OCI-LY3 (cell line): ENCODE results near the gene ERC2.

Source experiments
- H2AFZ ChIP-seq: fragments of 200-600, 300-600 bp; shearing (Covaris generic); 2 replicates; pipeline ENCODE4 v1.6.0; 2014; ENCODE audit warnings: antibody characterized with exemption, low read depth, low read length
- H3K27ac ChIP-seq: fragments of 200-600, 300-600 bp; sonication (generic); 2 replicates; pipeline ENCODE4 v1.5.1; 2014; ENCODE audit warnings: mild to moderate bottlenecking, low read length, moderate library complexity, mixed read lengths
- H3K27me3 ChIP-seq: fragments of 200-600, 300-600 bp; sonication (generic); 2 replicates; pipeline ENCODE4 v1.6.1; 2014; ENCODE audit warnings: low read depth, low read length, mixed read lengths
- H3K36me3 ChIP-seq: fragments of 200-600, 300-600 bp; sonication (generic); replicated peaks from 2 replicates; pipeline ENCODE3; 2014; ENCODE audit warnings: low read depth, low read length, mixed read lengths
- H3K4me1 ChIP-seq: fragments of 300-600, 200-600 bp; sonication (generic); 2 replicates; pipeline ENCODE4 v1.6.1; 2014; ENCODE audit warnings: low read length, mixed read lengths
- H3K4me2 ChIP-seq: fragments of 200-600, 300-600 bp; sonication (generic); 2 replicates; pipeline ENCODE4 v1.6.1; 2014; ENCODE audit warnings: low read length, mixed read lengths
- H3K4me3 ChIP-seq: fragments of 300-600, 200-600 bp; sonication (generic); 2 replicates; pipeline ENCODE4 v1.5.1; 2014; ENCODE audit warnings: antibody characterized with exemption, mild to moderate bottlenecking, low read length, moderate library complexity
- H3K79me2 ChIP-seq: fragments of 300-600, 200-600 bp; shearing (Covaris generic); 2 replicates; pipeline ENCODE4 v1.6.1; 2014; ENCODE audit warnings: mild to moderate bottlenecking, low read length, mixed read lengths
- H3K9ac ChIP-seq: fragments of 300-600, 200-600 bp; shearing (Covaris generic); 2 replicates; pipeline ENCODE4 v1.6.0; 2014; ENCODE audit warnings: mild to moderate bottlenecking, low read length, moderate library complexity
- H3K9me3 ChIP-seq: fragments of 200-600, 300-600 bp; shearing (Covaris generic); 2 replicates; pipeline ENCODE4 v1.6.1; 2014; ENCODE audit warnings: low read length, mixed read lengths; ENCODE audit not compliant: insufficient read depth
- H4K20me1 ChIP-seq: fragments of 200-600, 300-600 bp; sonication (generic); 2 replicates; pipeline ENCODE4 v1.6.1; 2016; ENCODE audit warnings: low read length, mixed read lengths; ENCODE audit not compliant: insufficient read depth
- EZH2phosphoT487 ChIP-seq: fragments of 200-600 bp; shearing (Covaris generic); IDR thresholded peaks from 2 replicates; pipeline ENCODE4 v1.6.1; 2018; ENCODE audit warnings: antibody characterized with exemption, mixed run types, low read depth
- TF ChIP-seq, protein P1 (sequence below): fragments of 200-600, 300-600 bp; sonication (generic); IDR thresholded peaks from 2 replicates; pipeline ENCODE4 v1.5.1; 2014; ENCODE audit warnings: antibody characterized with exemption, low read length, low read depth

The ERC2 gene

DNA sequence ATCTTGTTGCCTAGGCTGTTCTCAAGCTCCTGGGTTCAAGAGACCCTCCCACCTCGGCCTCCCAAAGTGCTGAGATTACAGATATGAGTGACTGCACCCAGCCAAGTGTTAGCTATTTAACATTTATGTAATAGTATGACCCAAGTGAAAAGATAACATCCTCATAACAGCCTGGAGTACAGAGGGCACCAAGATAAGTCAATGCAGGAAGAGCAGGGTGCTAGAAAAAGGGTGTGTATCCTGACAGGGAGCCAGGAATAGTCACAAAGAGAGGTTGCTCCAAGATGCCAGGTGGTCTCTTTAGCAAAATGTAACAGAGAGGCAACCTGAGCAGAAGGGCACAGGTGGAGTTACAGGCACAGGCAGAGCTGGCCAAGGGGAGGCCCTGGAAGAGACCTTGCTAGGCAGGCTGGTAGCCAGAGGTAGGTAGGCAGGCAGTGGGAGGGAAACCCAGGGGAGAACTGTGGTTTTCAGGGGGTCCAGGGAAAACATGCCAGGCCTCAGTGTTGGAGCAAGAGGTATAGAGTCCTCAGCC, 277.4 kb downstream of the ERC2 start:
- Histone ChIP-seq H3K9ac (no peak overlapping the region), H3K27ac (no peak overlapping the region), H3K9me3 (no peaks in the 10 kb centered on the region), H4K20me1 (no peaks in the 10 kb centered on the region), H3K79me2 (no peaks in the 10 kb centered on the region), H3K4me1 (no peaks in the 10 kb centered on the region), H3K4me2 (no peak overlapping the region), H2AFZ (no peak overlapping the region), H3K36me3 (no peaks in the 10 kb centered on the region), H3K27me3 (no peaks in the 10 kb centered on the region; the same call in 1 of the 2 replicates), H3K4me3 (no peak overlapping the region)
- TF ChIP-seq EZH2phosphoT487: no peak

- Histone ChIP-seq H3K27me3 (no peaks in the 10 kb centered on the region; the same call in 1 of the 2 replicates), H3K79me2 (no peaks in the 10 kb centered on the region), H3K4me2 (no peak overlapping the region), H3K4me3 (no peak overlapping the region), H4K20me1 (no peaks in the 10 kb centered on the region), H3K27ac (no peak overlapping the region), H3K4me1 (no peaks in the 10 kb centered on the region), H2AFZ (no peak overlapping the region), H3K36me3 (no peaks in the 10 kb centered on the region), H3K9me3 (no peaks in the 10 kb centered on the region), H3K9ac (no peak overlapping the region)
- no peak for TF ChIP-seq EZH2phosphoT487
- TF ChIP-seq, protein P1, sequence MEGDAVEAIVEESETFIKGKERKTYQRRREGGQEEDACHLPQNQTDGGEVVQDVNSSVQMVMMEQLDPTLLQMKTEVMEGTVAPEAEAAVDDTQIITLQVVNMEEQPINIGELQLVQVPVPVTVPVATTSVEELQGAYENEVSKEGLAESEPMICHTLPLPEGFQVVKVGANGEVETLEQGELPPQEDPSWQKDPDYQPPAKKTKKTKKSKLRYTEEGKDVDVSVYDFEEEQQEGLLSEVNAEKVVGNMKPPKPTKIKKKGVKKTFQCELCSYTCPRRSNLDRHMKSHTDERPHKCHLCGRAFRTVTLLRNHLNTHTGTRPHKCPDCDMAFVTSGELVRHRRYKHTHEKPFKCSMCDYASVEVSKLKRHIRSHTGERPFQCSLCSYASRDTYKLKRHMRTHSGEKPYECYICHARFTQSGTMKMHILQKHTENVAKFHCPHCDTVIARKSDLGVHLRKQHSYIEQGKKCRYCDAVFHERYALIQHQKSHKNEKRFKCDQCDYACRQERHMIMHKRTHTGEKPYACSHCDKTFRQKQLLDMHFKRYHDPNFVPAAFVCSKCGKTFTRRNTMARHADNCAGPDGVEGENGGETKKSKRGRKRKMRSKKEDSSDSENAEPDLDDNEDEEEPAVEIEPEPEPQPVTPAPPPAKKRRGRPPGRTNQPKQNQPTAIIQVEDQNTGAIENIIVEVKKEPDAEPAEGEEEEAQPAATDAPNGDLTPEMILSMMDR: no peak
Observed at GRCh38 chr3:56190130-56190529, 278.1 kb downstream of the ERC2 start.

GRCh38 chr3:56189536-56189935, 278.7 kb downstream of the ERC2 start:
- TF ChIP-seq, protein P1: no peak
- no peak for TF ChIP-seq EZH2phosphoT487
- Histone ChIP-seq H3K27me3 (no peaks in the 10 kb centered on the region; the same call in 1 of the 2 replicates), H3K9ac (no peak overlapping the region), H3K27ac (no peak overlapping the region), H3K79me2 (no peaks in the 10 kb centered on the region), H4K20me1 (no peaks in the 10 kb centered on the region), H3K36me3 (no peaks in the 10 kb centered on the region), H3K9me3 (no peaks in the 10 kb centered on the region), H3K4me1 (no peaks in the 10 kb centered on the region), H3K4me3 (no peak overlapping the region), H2AFZ (no peak overlapping the region), H3K4me2 (no peak overlapping the region)

DNA sequence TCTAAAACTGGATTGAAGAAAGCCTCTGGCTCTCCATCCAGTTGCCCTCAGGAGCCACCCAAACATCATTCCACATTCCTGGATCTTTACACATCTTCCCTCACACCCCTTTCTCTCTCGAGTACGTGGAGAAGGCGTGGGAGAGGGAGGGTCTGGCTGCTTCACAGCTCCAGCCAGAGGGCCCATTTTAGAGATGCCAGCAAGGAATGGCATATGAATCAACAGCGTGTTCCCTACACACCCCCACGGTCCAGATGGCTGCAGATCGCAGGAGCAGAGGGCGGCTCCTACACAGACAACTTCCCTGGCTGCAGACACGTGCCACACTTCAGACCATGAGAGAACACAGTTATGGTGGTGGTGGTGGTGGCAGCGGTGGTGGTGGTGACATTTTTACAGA, 280.1 kb downstream of the ERC2 start:
- Histone ChIP-seq H3K4me3 (no peak overlapping the region), H3K27ac (no peak overlapping the region), H3K9me3 (no peaks in the 10 kb centered on the region), H2AFZ (no peak overlapping the region), H3K27me3 (no peaks in the 10 kb centered on the region; the same call in 1 of the 2 replicates), H3K4me2 (no peak overlapping the region), H4K20me1 (no peaks in the 10 kb centered on the region), H3K79me2 (no peaks in the 10 kb centered on the region), H3K9ac (no peak overlapping the region), H3K36me3 (no peaks in the 10 kb centered on the region), H3K4me1 (no peaks in the 10 kb centered on the region)
- TF ChIP-seq, protein P1: no peak
- TF ChIP-seq EZH2phosphoT487: no peak

- no peak overlapping the region for H2AFZ ChIP-seq
- H3K9ac ChIP-seq: no peak overlapping the region
- no peak overlapping the region for H3K27ac ChIP-seq
- no peaks in the 10 kb centered on the region for H3K4me1 ChIP-seq
- no peak overlapping the region for H3K4me3 ChIP-seq
- no peaks in the 10 kb centered on the region for H3K79me2 ChIP-seq
- no peak overlapping the region for H3K4me2 ChIP-seq
- TF ChIP-seq, protein P1: no peak
- no peak for TF ChIP-seq EZH2phosphoT487
- no peaks in the 10 kb centered on the region for H3K36me3 ChIP-seq
- no peaks in the 10 kb centered on the region for H4K20me1 ChIP-seq
- H3K27me3 ChIP-seq: no peaks in the 10 kb centered on the region; the same call in 1 of the 2 replicates
- H3K9me3 ChIP-seq: no peaks in the 10 kb centered on the region
Observed at GRCh38 chr3:56187051-56187450, 281.2 kb downstream of the ERC2 start.
